OCI-LY1 (cell line): ENCODE data around the gene PGF.

ENCODE experiments used
- H2AFZ ChIP-seq: fragments of 200-600 bp; sonication (generic), shearing (Covaris generic); 2 replicates; pipeline ENCODE4 v1.6.0; 2014; ENCODE audit warnings: antibody characterized with exemption, mild to moderate bottlenecking, low read length
- H3F3A ChIP-seq: fragments of 200-600 bp; sonication (generic), shearing (Covaris generic); 2 replicates; pipeline ENCODE4 v1.6.0; 2014; ENCODE audit warnings: mild to moderate bottlenecking, antibody characterized with exemption, low read length, moderate library complexity; ENCODE audit not compliant: insufficient read depth
- H3K27ac ChIP-seq: fragments of 200-600 bp; sonication (generic); 2 replicates; pipeline ENCODE4 v1.5.1; 2014; ENCODE audit warnings: low read length, mixed run types, mild to moderate bottlenecking, low read depth; ENCODE audit not compliant: poor library complexity, severe bottlenecking
- H3K27me3 ChIP-seq: fragments of 200-600 bp; sonication (generic); 2 replicates; pipeline ENCODE4 v1.6.0; 2014; ENCODE audit warnings: antibody characterized with exemption, mild to moderate bottlenecking, low read length, moderate library complexity; ENCODE audit not compliant: insufficient read depth
- H3K36me3 ChIP-seq: fragments of 200-600 bp; sonication (generic); 2 replicates; pipeline ENCODE4 v1.6.1; 2014; ENCODE audit warnings: mild to moderate bottlenecking, antibody characterized with exemption, low read length, moderate library complexity, mixed read lengths; ENCODE audit not compliant: insufficient read depth
- H3K4me1 ChIP-seq: fragments of 200-600 bp; sonication (generic); 2 replicates; pipeline ENCODE4 v1.5.1; 2014; ENCODE audit warnings: mild to moderate bottlenecking, low read length, moderate library complexity; ENCODE audit not compliant: insufficient read depth, severe bottlenecking
- H3K4me2 ChIP-seq: fragments of 200-600 bp; sonication (generic), shearing (Covaris generic); 2 replicates; pipeline ENCODE4 v1.6.1; 2014; ENCODE audit warnings: low read length
- H3K4me3 ChIP-seq: fragments of 200-600 bp; sonication (generic); 2 replicates; pipeline ENCODE4 v1.5.1; 2014; ENCODE audit warnings: low read length, low read depth, mild to moderate bottlenecking, mixed read lengths; ENCODE audit not compliant: poor library complexity, severe bottlenecking
- H3K79me2 ChIP-seq: fragments of 200-600 bp; shearing (Covaris generic); 2 replicates; pipeline ENCODE4 v1.6.1; 2016; ENCODE audit warnings: mixed run types, low read length, mixed read lengths; ENCODE audit not compliant: insufficient read depth
- H3K9ac ChIP-seq: fragments of 200-600 bp; sonication (generic), shearing (Covaris generic); 2 replicates; pipeline ENCODE4 v1.6.1; 2014; ENCODE audit warnings: mild to moderate bottlenecking, low read length, mixed read lengths
- H3K9me2 ChIP-seq: fragments of 200-600 bp; sonication (generic), shearing (Covaris generic); 2 replicates; pipeline ENCODE4 v1.6.1; 2014; ENCODE audit warnings: low read depth, mild to moderate bottlenecking, low read length, mixed read lengths
- H3K9me3 ChIP-seq: fragments of 200-600 bp; shearing (Covaris generic); 2 replicates; pipeline ENCODE4 v1.6.1; 2014; ENCODE audit warnings: low read length, mixed read lengths
- H4K20me1 ChIP-seq: fragments of 200-600 bp; sonication (generic), shearing (Covaris generic); 2 replicates; pipeline ENCODE4 v1.6.0; 2016; ENCODE audit warnings: mild to moderate bottlenecking, low read length; ENCODE audit not compliant: insufficient read depth
- EZH2 ChIP-seq: fragments of 200-600 bp; sonication (generic), shearing (Covaris generic); IDR thresholded peaks from 2 replicates; pipeline ENCODE4 v1.8.0; 2017; ENCODE audit warnings: borderline replicate concordance, mixed run types, mild to moderate bottlenecking, antibody characterized with exemption, low read length, moderate library complexity, mixed read lengths
- TF ChIP-seq, protein P1 (sequence below): fragments of 200-600 bp; sonication (generic), shearing (Covaris generic); IDR thresholded peaks from 2 replicates; pipeline ENCODE4 v1.5.1; 2017; ENCODE audit warnings: mild to moderate bottlenecking, antibody characterized with exemption, low read length, moderate library complexity, mixed read lengths

The PGF gene

DNA sequence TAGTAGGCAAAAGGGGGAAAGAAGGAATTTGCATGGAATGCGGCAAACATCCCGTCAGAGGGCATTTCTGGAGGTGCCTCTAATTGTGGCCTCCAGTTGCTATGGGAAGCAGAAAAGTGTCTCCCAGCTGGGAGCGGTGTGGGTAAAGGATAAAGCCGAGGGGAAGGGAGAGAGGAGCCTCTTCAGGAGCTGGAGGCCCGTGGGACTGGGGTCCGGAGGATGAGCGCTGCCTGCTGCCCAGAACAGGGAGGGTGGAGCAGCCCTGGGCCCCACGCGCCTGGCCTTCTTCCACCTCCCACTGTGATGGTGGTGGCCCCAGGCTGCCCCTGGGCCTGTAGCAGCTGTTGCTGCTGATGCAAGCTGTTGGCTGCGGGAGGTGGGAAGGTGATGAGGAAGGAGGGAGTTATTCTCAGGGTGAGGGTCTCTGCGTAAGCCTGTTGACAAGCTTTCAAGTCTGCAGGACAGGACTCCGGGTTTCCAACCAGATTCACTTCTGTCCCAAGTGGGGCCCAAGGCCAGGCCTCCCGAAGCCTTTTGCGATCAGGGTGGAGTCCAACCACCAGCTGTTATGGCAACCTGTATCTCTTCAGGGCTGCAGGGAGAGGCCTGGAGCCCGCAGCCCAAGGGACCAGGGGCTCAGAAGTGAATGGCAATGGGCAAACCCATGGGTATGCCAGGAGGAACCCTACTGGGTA, 19.1 kb upstream of the PGF start:
- H3K79me2 ChIP-seq: no peaks in the 10 kb centered on the region
- H3K4me3 ChIP-seq: no peak overlapping the region
- no peaks in the 10 kb centered on the region for H3K9me3 ChIP-seq
- H3K27ac ChIP-seq: no peak overlapping the region
- TF ChIP-seq, protein P1, sequence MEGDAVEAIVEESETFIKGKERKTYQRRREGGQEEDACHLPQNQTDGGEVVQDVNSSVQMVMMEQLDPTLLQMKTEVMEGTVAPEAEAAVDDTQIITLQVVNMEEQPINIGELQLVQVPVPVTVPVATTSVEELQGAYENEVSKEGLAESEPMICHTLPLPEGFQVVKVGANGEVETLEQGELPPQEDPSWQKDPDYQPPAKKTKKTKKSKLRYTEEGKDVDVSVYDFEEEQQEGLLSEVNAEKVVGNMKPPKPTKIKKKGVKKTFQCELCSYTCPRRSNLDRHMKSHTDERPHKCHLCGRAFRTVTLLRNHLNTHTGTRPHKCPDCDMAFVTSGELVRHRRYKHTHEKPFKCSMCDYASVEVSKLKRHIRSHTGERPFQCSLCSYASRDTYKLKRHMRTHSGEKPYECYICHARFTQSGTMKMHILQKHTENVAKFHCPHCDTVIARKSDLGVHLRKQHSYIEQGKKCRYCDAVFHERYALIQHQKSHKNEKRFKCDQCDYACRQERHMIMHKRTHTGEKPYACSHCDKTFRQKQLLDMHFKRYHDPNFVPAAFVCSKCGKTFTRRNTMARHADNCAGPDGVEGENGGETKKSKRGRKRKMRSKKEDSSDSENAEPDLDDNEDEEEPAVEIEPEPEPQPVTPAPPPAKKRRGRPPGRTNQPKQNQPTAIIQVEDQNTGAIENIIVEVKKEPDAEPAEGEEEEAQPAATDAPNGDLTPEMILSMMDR: no peak
- TF ChIP-seq EZH2: no peak
- H3K9ac ChIP-seq: no peak overlapping the region
- no peaks in the 10 kb centered on the region for H3K27me3 ChIP-seq
- no peaks in the 10 kb centered on the region for H3K36me3 ChIP-seq
- H2AFZ ChIP-seq: no peak overlapping the region
- H3K4me1 ChIP-seq: no peaks in the 10 kb centered on the region
- H3K4me2 ChIP-seq: no peak overlapping the region
- no peaks in the 10 kb centered on the region for H3K9me2 ChIP-seq
- no peaks in the 10 kb centered on the region for H3F3A ChIP-seq
- no peaks in the 10 kb centered on the region for H4K20me1 ChIP-seq

DNA sequence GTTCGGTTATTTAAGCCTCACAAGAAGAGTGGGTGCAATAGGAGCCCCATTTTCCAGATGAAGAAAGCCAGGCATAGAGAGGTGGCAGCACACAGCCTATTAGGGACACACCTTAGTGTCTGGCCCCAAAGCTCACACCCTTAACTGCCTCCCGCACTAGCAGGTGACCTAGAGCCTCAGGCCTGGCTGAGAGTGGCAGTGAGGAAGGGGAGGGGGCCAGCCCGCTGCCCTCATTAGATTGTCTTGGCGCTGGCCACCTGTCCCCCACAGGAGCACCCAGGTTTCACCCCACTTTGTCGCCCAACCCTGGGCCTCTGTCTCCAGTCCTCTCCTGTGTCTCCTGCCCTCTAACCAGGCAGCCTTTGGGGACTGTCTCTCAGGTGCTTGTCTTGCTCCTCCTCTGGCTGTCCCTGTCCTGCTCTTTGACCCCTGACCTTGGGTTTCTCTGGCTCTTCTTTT, 18.5 kb upstream of the PGF start:
- no peaks in the 10 kb centered on the region for H3K9me3 ChIP-seq
- H3F3A ChIP-seq: no peaks in the 10 kb centered on the region
- H3K27ac ChIP-seq: no peak overlapping the region
- no peak overlapping the region for H2AFZ ChIP-seq
- TF ChIP-seq, protein P1: no peak
- TF ChIP-seq EZH2: no peak
- H3K4me2 ChIP-seq: no peak overlapping the region
- H3K9ac ChIP-seq: no peak overlapping the region
- no peaks in the 10 kb centered on the region for H3K9me2 ChIP-seq
- no peak overlapping the region for H3K4me3 ChIP-seq
- no peaks in the 10 kb centered on the region for H3K36me3 ChIP-seq
- no peaks in the 10 kb centered on the region for H4K20me1 ChIP-seq
- H3K27me3 ChIP-seq: no peaks in the 10 kb centered on the region
- no peaks in the 10 kb centered on the region for H3K79me2 ChIP-seq
- H3K4me1 ChIP-seq: no peaks in the 10 kb centered on the region

DNA sequence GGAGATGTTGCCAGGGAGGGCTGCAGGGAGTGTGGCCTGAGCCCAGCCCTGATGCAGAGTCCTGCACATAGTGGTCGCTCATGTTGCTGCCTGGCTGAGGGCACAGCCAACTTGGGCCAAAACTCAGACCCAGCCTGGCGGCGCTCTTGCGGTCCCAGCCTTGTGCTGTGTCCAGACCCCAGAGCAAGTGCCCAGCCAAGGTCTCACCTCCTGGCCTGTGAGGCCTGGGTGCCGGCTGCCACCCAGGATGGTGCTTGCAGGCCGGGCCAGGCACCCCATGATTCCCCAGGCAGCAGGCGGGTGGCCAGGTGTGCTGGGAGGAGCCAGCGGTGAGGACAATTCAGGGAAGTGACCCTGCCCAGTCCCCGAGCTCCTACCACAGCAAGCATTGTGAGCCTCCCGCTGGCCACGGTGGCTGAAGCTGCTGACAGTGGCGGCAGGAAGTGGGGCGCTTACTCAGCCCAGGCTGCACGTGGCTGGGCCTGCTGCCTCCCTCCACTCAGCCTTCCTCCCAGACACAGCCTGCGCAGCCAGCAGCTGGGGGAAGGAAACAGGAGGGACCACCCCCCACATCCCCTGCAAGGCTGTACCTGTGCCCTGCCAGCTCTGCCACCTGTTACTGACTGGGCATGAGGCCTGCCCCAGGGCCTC, 17.7 kb upstream of the PGF start:
- H2AFZ ChIP-seq: no peak overlapping the region

More for the DNA sequence above, 17.7 kb upstream of the PGF start:
- Histone ChIP-seq H3K9ac (no peak overlapping the region), H3K36me3 (no peaks in the 10 kb centered on the region), H3K79me2 (no peaks in the 10 kb centered on the region), H3K27ac (no peak overlapping the region), H3F3A (no peaks in the 10 kb centered on the region), H3K4me2 (no peak overlapping the region), H3K27me3 (no peaks in the 10 kb centered on the region), H3K4me1 (no peaks in the 10 kb centered on the region), H3K9me3 (no peaks in the 10 kb centered on the region), H4K20me1 (no peaks in the 10 kb centered on the region), H3K9me2 (no peaks in the 10 kb centered on the region), H3K4me3 (no peak overlapping the region)
- no peak for TF ChIP-seq EZH2
- TF ChIP-seq, protein P1: no peak
